ENCODE data around the gene ADAMTS12.

DNA sequence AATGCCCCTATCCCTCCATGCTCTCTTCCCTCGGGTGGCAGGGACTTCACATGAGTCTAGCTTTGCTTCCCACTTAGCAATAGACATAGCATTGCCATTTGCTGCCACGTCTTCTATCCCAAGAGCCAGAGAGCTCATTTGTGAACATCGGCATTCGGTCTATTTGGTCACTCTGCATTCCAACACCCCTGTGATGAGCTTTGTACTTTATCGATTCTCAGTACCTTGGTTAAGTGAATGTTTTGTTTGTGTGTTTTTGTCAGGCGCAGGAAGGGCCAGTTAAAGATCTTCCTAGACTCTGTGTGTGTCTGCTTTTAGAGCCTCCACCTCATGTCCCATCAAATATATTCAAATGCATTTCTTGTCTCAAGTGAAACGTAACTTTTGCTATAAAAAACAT lies 309.4 kb downstream of the ADAMTS12 start:
- TF ChIP-seq, protein P1, sequence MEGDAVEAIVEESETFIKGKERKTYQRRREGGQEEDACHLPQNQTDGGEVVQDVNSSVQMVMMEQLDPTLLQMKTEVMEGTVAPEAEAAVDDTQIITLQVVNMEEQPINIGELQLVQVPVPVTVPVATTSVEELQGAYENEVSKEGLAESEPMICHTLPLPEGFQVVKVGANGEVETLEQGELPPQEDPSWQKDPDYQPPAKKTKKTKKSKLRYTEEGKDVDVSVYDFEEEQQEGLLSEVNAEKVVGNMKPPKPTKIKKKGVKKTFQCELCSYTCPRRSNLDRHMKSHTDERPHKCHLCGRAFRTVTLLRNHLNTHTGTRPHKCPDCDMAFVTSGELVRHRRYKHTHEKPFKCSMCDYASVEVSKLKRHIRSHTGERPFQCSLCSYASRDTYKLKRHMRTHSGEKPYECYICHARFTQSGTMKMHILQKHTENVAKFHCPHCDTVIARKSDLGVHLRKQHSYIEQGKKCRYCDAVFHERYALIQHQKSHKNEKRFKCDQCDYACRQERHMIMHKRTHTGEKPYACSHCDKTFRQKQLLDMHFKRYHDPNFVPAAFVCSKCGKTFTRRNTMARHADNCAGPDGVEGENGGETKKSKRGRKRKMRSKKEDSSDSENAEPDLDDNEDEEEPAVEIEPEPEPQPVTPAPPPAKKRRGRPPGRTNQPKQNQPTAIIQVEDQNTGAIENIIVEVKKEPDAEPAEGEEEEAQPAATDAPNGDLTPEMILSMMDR (IDR thresholded peaks at IDR 0.05) = no peak
- no peak for TF ChIP-seq POLR2A (IDR thresholded peaks at IDR 0.05)
